ENCODE measurements around the gene PADI6. TPM values are rescaled to one million over a fixed set of nuclear protein-coding genes. Genes with fewer than 3 reads are reported as not detected.

The PADI6 gene
- total RNA-seq, 1 experiment from 2014 or later = not detected

DNA sequence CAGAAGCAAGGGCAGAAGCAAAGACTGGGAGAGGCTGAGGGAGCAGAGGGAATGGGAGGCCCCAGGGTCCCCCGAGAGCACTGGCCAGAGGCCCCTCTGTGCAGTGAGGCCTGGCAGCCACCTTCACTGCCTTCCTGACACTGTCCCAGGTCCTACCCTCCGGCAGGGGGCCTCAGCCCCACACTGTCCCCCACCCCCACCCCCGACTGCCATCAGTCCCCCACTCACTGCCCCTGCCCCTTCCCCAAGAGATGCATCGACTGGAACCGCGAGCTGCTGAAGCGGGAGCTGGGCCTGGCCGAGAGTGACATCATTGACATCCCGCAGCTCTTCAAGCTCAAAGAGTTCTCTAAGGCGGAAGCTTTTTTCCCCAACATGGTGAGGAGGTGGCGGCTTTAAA is 13.0 kb upstream of the PADI6 start:
- Histone ChIP-seq H3K36me3 (ENCODE audit: control insufficient read depth in 1 of 2, insufficient read depth in 2 of 2, low read length in 2 of 2) (no peaks in the 10 kb centered on the region), H3K9ac (ENCODE audit: low read length) (no peak overlapping the region), H3K4me1 (ENCODE audit: control insufficient read depth in 1 of 2, insufficient read depth in 2 of 2, low read length in 2 of 2) (no peaks in the 10 kb centered on the region), H3K79me2 (ENCODE audit: insufficient read depth, low read length) (no peaks in the 10 kb centered on the region), H3K9me3 (ENCODE audit: control insufficient read depth in 1 of 2, insufficient read depth in 1 of 2, low read depth in 1 of 2, low read length in 2 of 2) (no peaks in the 10 kb centered on the region), H3K27ac (ENCODE audit: low read depth, low read length) (no peak overlapping the region), H4K20me1 (ENCODE audit: insufficient read depth) (no peaks in the 10 kb centered on the region), H3K4me3 (replicated peaks in 1 of 2; ENCODE audit: low read depth in 1 of 2, low read length in 2 of 2) (no peak overlapping the region), H2AFZ (ENCODE audit: low read depth, low read length, poor library complexity, severe bottlenecking) (no peak overlapping the region), H3K4me2 (ENCODE audit: low read length) (no peak overlapping the region), H3K9me2 (ENCODE audit: insufficient read depth) (no peaks in the 10 kb centered on the region), H3K27me3 (ENCODE audit: insufficient read depth, low read length) (no peaks in the 10 kb centered on the region)
- no TSS peak for BruUV-seq (replicated peaks)
- CTCF ChIA-PET = no interaction called here
- RAD21 ChIA-PET (ENCODE audit: low non-redundant PET in 1 of 2, low total read pairs in 2 of 2, uncharacterized antibody in 2 of 2, unreplicated experiment in 2 of 2) = no interaction called here
- no peak for TF ChIP-seq EZH2 (IDR thresholded peaks at IDR 0.05)
- no peak for TF ChIP-seq POLR2A (IDR thresholded peaks at IDR 0.05; ENCODE audit: borderline replicate concordance, extremely low read depth, insufficient read depth, insufficient read length)
- TF ChIP-seq ZFX (IDR thresholded peaks at IDR 0.05) = no peak
- TF ChIP-seq, protein P1, sequence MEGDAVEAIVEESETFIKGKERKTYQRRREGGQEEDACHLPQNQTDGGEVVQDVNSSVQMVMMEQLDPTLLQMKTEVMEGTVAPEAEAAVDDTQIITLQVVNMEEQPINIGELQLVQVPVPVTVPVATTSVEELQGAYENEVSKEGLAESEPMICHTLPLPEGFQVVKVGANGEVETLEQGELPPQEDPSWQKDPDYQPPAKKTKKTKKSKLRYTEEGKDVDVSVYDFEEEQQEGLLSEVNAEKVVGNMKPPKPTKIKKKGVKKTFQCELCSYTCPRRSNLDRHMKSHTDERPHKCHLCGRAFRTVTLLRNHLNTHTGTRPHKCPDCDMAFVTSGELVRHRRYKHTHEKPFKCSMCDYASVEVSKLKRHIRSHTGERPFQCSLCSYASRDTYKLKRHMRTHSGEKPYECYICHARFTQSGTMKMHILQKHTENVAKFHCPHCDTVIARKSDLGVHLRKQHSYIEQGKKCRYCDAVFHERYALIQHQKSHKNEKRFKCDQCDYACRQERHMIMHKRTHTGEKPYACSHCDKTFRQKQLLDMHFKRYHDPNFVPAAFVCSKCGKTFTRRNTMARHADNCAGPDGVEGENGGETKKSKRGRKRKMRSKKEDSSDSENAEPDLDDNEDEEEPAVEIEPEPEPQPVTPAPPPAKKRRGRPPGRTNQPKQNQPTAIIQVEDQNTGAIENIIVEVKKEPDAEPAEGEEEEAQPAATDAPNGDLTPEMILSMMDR (IDR thresholded peaks at IDR 0.05 in 2 of 3, conservative IDR thresholded peaks at IDR 0.05 in 1 of 3; ENCODE audit: borderline replicate concordance in 1 of 3, insufficient read depth in 1 of 3, low read depth in 2 of 3, low read length in 2 of 3) = no peak
- TF ChIP-seq RAD21 (IDR thresholded peaks at IDR 0.05; ENCODE audit: low read depth) = no peak
- TF ChIP-seq, protein P2, sequence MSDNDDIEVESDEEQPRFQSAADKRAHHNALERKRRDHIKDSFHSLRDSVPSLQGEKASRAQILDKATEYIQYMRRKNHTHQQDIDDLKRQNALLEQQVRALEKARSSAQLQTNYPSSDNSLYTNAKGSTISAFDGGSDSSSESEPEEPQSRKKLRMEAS (IDR thresholded peaks at IDR 0.05) = no peak
- TF ChIP-seq ELF1 (IDR thresholded peaks at IDR 0.05; ENCODE audit: borderline replicate concordance, low read depth) = no peak
- no peak for TF ChIP-seq SIN3A (IDR thresholded peaks at IDR 0.05; ENCODE audit: low read depth)
- TF ChIP-seq, protein P3, sequence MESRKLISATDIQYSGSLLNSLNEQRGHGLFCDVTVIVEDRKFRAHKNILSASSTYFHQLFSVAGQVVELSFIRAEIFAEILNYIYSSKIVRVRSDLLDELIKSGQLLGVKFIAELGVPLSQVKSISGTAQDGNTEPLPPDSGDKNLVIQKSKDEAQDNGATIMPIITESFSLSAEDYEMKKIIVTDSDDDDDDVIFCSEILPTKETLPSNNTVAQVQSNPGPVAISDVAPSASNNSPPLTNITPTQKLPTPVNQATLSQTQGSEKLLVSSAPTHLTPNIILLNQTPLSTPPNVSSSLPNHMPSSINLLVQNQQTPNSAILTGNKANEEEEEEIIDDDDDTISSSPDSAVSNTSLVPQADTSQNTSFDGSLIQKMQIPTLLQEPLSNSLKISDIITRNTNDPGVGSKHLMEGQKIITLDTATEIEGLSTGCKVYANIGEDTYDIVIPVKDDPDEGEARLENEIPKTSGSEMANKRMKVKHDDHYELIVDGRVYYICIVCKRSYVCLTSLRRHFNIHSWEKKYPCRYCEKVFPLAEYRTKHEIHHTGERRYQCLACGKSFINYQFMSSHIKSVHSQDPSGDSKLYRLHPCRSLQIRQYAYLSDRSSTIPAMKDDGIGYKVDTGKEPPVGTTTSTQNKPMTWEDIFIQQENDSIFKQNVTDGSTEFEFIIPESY (IDR thresholded peaks at IDR 0.05; ENCODE audit: extremely low read depth, insufficient replicate concordance, low read length) = no peak
- no peak for TF ChIP-seq YY1 (IDR thresholded peaks at IDR 0.05; ENCODE audit: extremely low read depth, insufficient replicate concordance, low read depth, low read length)
- no peak for TF ChIP-seq ZNF274 (IDR thresholded peaks at IDR 0.05; ENCODE audit: low read depth, low read length)
- TF ChIP-seq CEBPB (IDR thresholded peaks at IDR 0.05; ENCODE audit: low read depth) = no peak
- no peak for TF ChIP-seq POLR2AphosphoS5 (IDR thresholded peaks at IDR 0.05; ENCODE audit: low read depth, low read length)
- TF ChIP-seq, protein P4, sequence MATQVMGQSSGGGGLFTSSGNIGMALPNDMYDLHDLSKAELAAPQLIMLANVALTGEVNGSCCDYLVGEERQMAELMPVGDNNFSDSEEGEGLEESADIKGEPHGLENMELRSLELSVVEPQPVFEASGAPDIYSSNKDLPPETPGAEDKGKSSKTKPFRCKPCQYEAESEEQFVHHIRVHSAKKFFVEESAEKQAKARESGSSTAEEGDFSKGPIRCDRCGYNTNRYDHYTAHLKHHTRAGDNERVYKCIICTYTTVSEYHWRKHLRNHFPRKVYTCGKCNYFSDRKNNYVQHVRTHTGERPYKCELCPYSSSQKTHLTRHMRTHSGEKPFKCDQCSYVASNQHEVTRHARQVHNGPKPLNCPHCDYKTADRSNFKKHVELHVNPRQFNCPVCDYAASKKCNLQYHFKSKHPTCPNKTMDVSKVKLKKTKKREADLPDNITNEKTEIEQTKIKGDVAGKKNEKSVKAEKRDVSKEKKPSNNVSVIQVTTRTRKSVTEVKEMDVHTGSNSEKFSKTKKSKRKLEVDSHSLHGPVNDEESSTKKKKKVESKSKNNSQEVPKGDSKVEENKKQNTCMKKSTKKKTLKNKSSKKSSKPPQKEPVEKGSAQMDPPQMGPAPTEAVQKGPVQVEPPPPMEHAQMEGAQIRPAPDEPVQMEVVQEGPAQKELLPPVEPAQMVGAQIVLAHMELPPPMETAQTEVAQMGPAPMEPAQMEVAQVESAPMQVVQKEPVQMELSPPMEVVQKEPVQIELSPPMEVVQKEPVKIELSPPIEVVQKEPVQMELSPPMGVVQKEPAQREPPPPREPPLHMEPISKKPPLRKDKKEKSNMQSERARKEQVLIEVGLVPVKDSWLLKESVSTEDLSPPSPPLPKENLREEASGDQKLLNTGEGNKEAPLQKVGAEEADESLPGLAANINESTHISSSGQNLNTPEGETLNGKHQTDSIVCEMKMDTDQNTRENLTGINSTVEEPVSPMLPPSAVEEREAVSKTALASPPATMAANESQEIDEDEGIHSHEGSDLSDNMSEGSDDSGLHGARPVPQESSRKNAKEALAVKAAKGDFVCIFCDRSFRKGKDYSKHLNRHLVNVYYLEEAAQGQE (IDR thresholded peaks at IDR 0.05; ENCODE audit: low read depth) = no peak
- no peak for TF ChIP-seq EZH2phosphoT487 (IDR thresholded peaks at IDR 0.05; ENCODE audit: borderline replicate concordance)
- no peak for TF ChIP-seq SRF (IDR thresholded peaks at IDR 0.05; ENCODE audit: low read depth)
- TF ChIP-seq EGR1 (IDR thresholded peaks at IDR 0.05; ENCODE audit: low read depth) = no peak
- POLR2A ChIA-PET = no interaction called here
- ATAC-seq (no peak), DNase-seq (ENCODE audit: low read depth, low spot score) (no peak)
- intact Hi-C loops (cut with micrococcal nuclease) = no loop called here

All from HCT116 (cell line).